H9 (cell line): ENCODE data around the gene VOPP1. TPM values are rescaled to one million over a fixed set of nuclear protein-coding genes. Genes with fewer than 3 reads are reported as not detected.

Source experiments
- DNase-seq: peaks from one replicate; pipeline ENCODE4 v3.0.0-alpha.2; 2017
- H2AFZ ChIP-seq: one replicate; pipeline ENCODE4 v1.6.1; 2013; ENCODE audit warnings: mild to moderate bottlenecking, low read length, control low read depth, moderate library complexity
- H2AK5ac ChIP-seq: 2 replicates; pipeline ENCODE4 v1.6.1; 2013; ENCODE audit warnings: low read length, control low read depth, mixed read lengths; ENCODE audit not compliant: insufficient read length
- H2BK120ac ChIP-seq: one replicate; pipeline ENCODE4 v1.6.1; 2013; ENCODE audit warnings: low read depth, mild to moderate bottlenecking, low read length, control low read depth, inconsistent platforms; ENCODE audit not compliant: poor library complexity, severe bottlenecking
- H2BK12ac ChIP-seq: 2 replicates; pipeline ENCODE4 v1.6.1; 2013; ENCODE audit warnings: low read length, control low read depth, mixed read lengths, low read depth; ENCODE audit not compliant: insufficient read length
- H2BK15ac ChIP-seq: 2 replicates; pipeline ENCODE4 v1.6.1; 2013; ENCODE audit warnings: low read depth, low read length, control low read depth
- H2BK20ac ChIP-seq: one replicate; pipeline ENCODE4 v1.6.1; 2013; ENCODE audit warnings: low read depth, mild to moderate bottlenecking, low read length, control low read depth, inconsistent platforms; ENCODE audit not compliant: poor library complexity, severe bottlenecking
- H2BK5ac ChIP-seq: 2 replicates; pipeline ENCODE4 v1.6.1; 2013; ENCODE audit warnings: low read length, control low read depth, mixed read lengths; ENCODE audit not compliant: insufficient read length
- H3K14ac ChIP-seq: 2 replicates; pipeline ENCODE4 v1.6.1; 2013; ENCODE audit warnings: low read length, control low read depth; ENCODE audit not compliant: insufficient read depth
- H3K18ac ChIP-seq: 2 replicates; pipeline ENCODE4 v1.6.1; 2013; ENCODE audit warnings: low read depth, mild to moderate bottlenecking, mixed read lengths, low read length, control low read depth; ENCODE audit not compliant: insufficient read length
- H3K23ac ChIP-seq: 2 replicates; pipeline ENCODE4 v1.6.1; 2013; ENCODE audit warnings: low read length, control low read depth, mixed read lengths, low read depth; ENCODE audit not compliant: insufficient read length
- H3K23me2 ChIP-seq: 2 replicates; pipeline ENCODE4 v1.6.1; 2013; ENCODE audit warnings: low read depth, mild to moderate bottlenecking, mixed read lengths, low read length, control low read depth; ENCODE audit not compliant: insufficient read length, poor library complexity, severe bottlenecking
- H3K27ac ChIP-seq: 2 replicates; pipeline ENCODE4 v1.5.1; 2013; ENCODE audit warnings: low read length, control low read depth, mixed read lengths, low read depth; ENCODE audit not compliant: insufficient read length
- H3K27me3 ChIP-seq: 2 replicates; pipeline ENCODE4 v1.6.1; 2013; ENCODE audit warnings: low read length, control low read depth, inconsistent platforms; ENCODE audit not compliant: insufficient read depth
- H3K4ac ChIP-seq: 2 replicates; pipeline ENCODE4 v1.6.1; 2013; ENCODE audit warnings: low read depth, mild to moderate bottlenecking, control low read depth, inconsistent platforms, low read length, moderate library complexity
- H3K4me1 ChIP-seq: 2 replicates; pipeline ENCODE4 v1.6.1; 2013; ENCODE audit warnings: low read length, control low read depth, inconsistent platforms; ENCODE audit not compliant: insufficient read depth
- H3K4me2 ChIP-seq: 2 replicates; pipeline ENCODE4 v1.6.1; 2013; ENCODE audit warnings: low read length, control low read depth, mixed read lengths; ENCODE audit not compliant: insufficient read length, insufficient read depth
- H3K56ac ChIP-seq: 2 replicates; pipeline ENCODE4 v1.6.1; 2013; ENCODE audit warnings: low read depth, mild to moderate bottlenecking, mixed read lengths, low read length, control low read depth; ENCODE audit not compliant: insufficient read length
- H3K79me1 ChIP-seq: 2 replicates; pipeline ENCODE4 v1.6.1; 2013; ENCODE audit warnings: low read depth, mild to moderate bottlenecking, moderate library complexity, low read length, control low read depth, inconsistent platforms; ENCODE audit not compliant: insufficient read depth, poor library complexity, severe bottlenecking
- H3K79me2 ChIP-seq: 2 replicates; pipeline ENCODE4 v1.6.1; 2013; ENCODE audit warnings: low read length, control low read depth, inconsistent platforms; ENCODE audit not compliant: insufficient read depth
- H3K9ac ChIP-seq: 2 replicates; pipeline ENCODE4 v1.6.1; 2013; ENCODE audit warnings: low read length, control low read depth, mixed read lengths; ENCODE audit not compliant: insufficient read length; ENCODE audit errors: extremely low read depth
- H3K9me3 ChIP-seq: one replicate; pipeline ENCODE4 v1.6.1; 2013; ENCODE audit warnings: low read depth, low read length, inconsistent platforms; ENCODE audit not compliant: control insufficient read depth
- H3T11ph ChIP-seq: one replicate; pipeline ENCODE4 v1.6.1; 2013; ENCODE audit warnings: mild to moderate bottlenecking, low read length, control low read depth, inconsistent platforms
- H4K20me1 ChIP-seq: one replicate; pipeline ENCODE4 v1.6.1; 2013; ENCODE audit not compliant: control insufficient read depth, insufficient read length, insufficient read depth
- H4K5ac ChIP-seq: 2 replicates; pipeline ENCODE4 v1.6.1; 2013; ENCODE audit warnings: low read depth, mild to moderate bottlenecking, mixed read lengths, low read length, control low read depth; ENCODE audit not compliant: insufficient read length
- H4K8ac ChIP-seq: replicated peaks from 2 replicates; pipeline ENCODE4 v1.6.1; 2013; ENCODE audit warnings: low read length, control low read depth, mixed read lengths, low read depth; ENCODE audit not compliant: insufficient read length
- H4K91ac ChIP-seq: 2 replicates; pipeline ENCODE4 v1.6.1; 2013; ENCODE audit warnings: low read depth, mild to moderate bottlenecking, moderate library complexity, mixed read lengths, low read length, control low read depth; ENCODE audit not compliant: insufficient read length
- H3K27ac Mint-ChIP-seq, 3 experiments: 2 replicates in 2 of 3; 3 replicates in 1 of 3; pipeline ENCODE4 v1.8.0; 2020 to 2021; ENCODE audit warnings: mixed read lengths in 3 of 3, mild to moderate bottlenecking in 1 of 3, moderate library complexity in 1 of 3
- H3K27me3 Mint-ChIP-seq: 2 replicates; pipeline ENCODE4 v1.8.0; 2021; ENCODE audit warnings: low read depth, mild to moderate bottlenecking, moderate library complexity, mixed read lengths
- H3K36me3 Mint-ChIP-seq, 3 experiments: 2 replicates in 2 of 3; 3 replicates in 1 of 3; pipeline ENCODE4 v1.8.0; 2020 to 2021; ENCODE audit warnings: low read depth in 3 of 3, mixed read lengths in 3 of 3; ENCODE audit not compliant: insufficient read depth in 1 of 3
- H3K4me1 Mint-ChIP-seq, 2 experiments: 2 replicates each; pipeline ENCODE4 v1.8.0; 2020; ENCODE audit warnings: mixed read lengths in 2 of 2
- H3K4me3 Mint-ChIP-seq, 2 experiments: 2 replicates in 1 of 2; 3 replicates in 1 of 2; pipeline ENCODE4 v1.8.0; 2020 to 2021; ENCODE audit warnings: mild to moderate bottlenecking in 2 of 2, mixed read lengths in 2 of 2, moderate library complexity in 1 of 2
- H3K9me3 Mint-ChIP-seq, 2 experiments: 2 replicates in 1 of 2; 3 replicates in 1 of 2; pipeline ENCODE4 v1.8.0; 2020; ENCODE audit warnings: mild to moderate bottlenecking in 2 of 2, mixed read lengths in 2 of 2, moderate library complexity in 1 of 2
- CTCF ChIP-seq: fragments of 200-600 bp; sonication (generic); conservative IDR thresholded peaks from 3 replicates; pipeline ENCODE4 v1.8.0; 2021; ENCODE audit warnings: antibody characterized with exemption, mild to moderate bottlenecking
- WGBS: extraction: QIAGEN DNeasy Blood & Tissue Kit; methylation state at CpG from one replicate; pipeline ENCODE4 v1.1.7; 2013; ENCODE audit warnings: missing lambda C conversion rate, low lambda C conversion rate, mixed read lengths; ENCODE audit not compliant: insufficient read length; ENCODE audit errors: extremely low coverage; 5-methylcytosine and 5-hydroxymethylcytosine counted together
- total RNA-seq: library from RNA; stranded (reverse); gene quantifications from 2 replicates; pipeline ENCODE4 v1.2.1, GENCODE V29; 2021

Gene VOPP1
- total RNA-seq, 1 experiment from 2014 or later, result 55.7 TPM

- Histone ChIP-seq H3K56ac (no peak overlapping the region), H3K4me2 (no peak overlapping the region), H3K18ac (no peak overlapping the region), H3K14ac (no peak overlapping the region), H2AFZ (no peak overlapping the region), H4K20me1 (no peaks in the 10 kb centered on the region), H3K27ac (no peak overlapping the region), H3K9me3 (no peaks in the 10 kb centered on the region), H3T11ph (no peak overlapping the region), H4K5ac (no peak overlapping the region), H3K4ac (no peak overlapping the region), H2BK20ac (no peak overlapping the region), H3K4me1 (no peaks in the 10 kb centered on the region), H3K9ac (no peak overlapping the region), H3K79me1 (no peaks in the 10 kb centered on the region), H4K91ac (no peak overlapping the region), H3K23ac (no peak overlapping the region), H2BK5ac (no peak overlapping the region), H2BK120ac (no peak overlapping the region), H2BK12ac (no peak overlapping the region), H4K8ac (no peak overlapping the region), H2AK5ac (no peak overlapping the region), H3K23me2 (no peaks in the 10 kb centered on the region), H3K79me2 (no peaks in the 10 kb centered on the region), H3K27me3 (no peaks in the 10 kb centered on the region), H2BK15ac (no peak overlapping the region)
- no CpG with 5 or more reads among the region's 3 CpGs for WGBS
- Mint-ChIP-seq H3K9me3 (no peaks in the 10 kb centered on the region), H3K27ac (no peak overlapping the region), H3K27me3 (no peaks in the 10 kb centered on the region; the same call in 1 of the 2 replicates), H3K4me3 (no peak overlapping the region), H3K4me1 (peaks cover 8 to 10% of the 10 kb centered on the region in 2 experiments), H3K36me3 (peaks cover 0 to 1% (median 0%) of the 10 kb centered on the region in 3 experiments; a peak in 3 of 7 replicates)
- no peak for TF ChIP-seq CTCF
- no peak for DNase-seq
These were observed 139.8 kb downstream of the VOPP1 start for GRCh38 chr7:55432506-55432905.
